ENCODE measurements around the gene CD3E.

DNA sequence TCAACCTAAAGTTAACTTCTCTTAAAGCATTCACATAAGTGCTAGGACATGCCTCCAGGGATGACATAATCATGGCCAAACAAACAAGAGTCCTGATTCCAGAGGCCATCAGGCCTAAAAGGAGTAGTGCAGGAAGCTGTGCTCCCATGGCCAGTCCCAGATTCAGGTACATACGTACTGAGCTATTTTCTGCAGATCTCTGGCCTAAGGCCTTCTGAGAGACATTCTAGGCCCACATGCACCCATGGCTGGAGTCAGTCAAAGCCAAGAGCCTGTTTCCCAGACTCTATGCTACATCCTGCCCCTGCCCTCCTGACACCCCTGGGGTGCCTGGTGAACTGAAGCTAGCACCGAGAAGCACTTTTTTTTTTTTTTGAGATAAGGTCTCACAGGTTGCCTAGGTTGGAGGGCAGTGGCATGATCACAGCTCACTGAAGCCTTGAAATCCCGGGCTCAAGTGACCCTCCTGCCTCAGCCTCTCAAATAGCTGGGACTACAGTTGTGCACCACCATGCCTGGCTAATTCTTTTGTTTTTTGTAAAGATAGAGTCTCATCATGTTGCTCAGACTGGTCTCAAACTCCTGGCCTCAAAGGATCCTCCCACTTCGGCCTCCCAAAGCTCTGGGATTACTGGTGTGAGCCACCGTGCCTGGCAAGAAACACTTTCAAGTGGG is 37.4 kb downstream of the CD3E start:
- TF ChIP-seq, protein P1, sequence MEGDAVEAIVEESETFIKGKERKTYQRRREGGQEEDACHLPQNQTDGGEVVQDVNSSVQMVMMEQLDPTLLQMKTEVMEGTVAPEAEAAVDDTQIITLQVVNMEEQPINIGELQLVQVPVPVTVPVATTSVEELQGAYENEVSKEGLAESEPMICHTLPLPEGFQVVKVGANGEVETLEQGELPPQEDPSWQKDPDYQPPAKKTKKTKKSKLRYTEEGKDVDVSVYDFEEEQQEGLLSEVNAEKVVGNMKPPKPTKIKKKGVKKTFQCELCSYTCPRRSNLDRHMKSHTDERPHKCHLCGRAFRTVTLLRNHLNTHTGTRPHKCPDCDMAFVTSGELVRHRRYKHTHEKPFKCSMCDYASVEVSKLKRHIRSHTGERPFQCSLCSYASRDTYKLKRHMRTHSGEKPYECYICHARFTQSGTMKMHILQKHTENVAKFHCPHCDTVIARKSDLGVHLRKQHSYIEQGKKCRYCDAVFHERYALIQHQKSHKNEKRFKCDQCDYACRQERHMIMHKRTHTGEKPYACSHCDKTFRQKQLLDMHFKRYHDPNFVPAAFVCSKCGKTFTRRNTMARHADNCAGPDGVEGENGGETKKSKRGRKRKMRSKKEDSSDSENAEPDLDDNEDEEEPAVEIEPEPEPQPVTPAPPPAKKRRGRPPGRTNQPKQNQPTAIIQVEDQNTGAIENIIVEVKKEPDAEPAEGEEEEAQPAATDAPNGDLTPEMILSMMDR (IDR thresholded peaks at IDR 0.05), result no peak
- TF ChIP-seq POLR2A (IDR thresholded peaks at IDR 0.05), result no peak

Measured in tibial nerve (tissue), 3 donors.